Testis (tissue), 2 donors: ENCODE measurements around the gene MRPS6.

Experiments used
- POLR2A ChIP-seq: fragments of 450-650 bp; IDR thresholded peaks from one replicate; pipeline ENCODE4 v1.6.1; 2017; ENCODE audit warnings: antibody characterized with exemption, mild to moderate bottlenecking, moderate library complexity
- TF ChIP-seq, protein P1 (sequence below), 3 experiments: fragments of 450-650 bp in 2 of 3; fragments of 200-600 bp in 1 of 3; sonication (generic) in 1 of 3; IDR thresholded peaks; one replicate each; pipeline ENCODE4 v1.5.1; 2016 to 2019; ENCODE audit warnings: antibody characterized with exemption in 3 of 3, mild to moderate bottlenecking in 2 of 3, moderate library complexity in 1 of 3

GRCh38 chr21:34135330-34135729 lies 62.0 kb downstream of the MRPS6 start:
- no peak for TF ChIP-seq POLR2A
- TF ChIP-seq, protein P1, sequence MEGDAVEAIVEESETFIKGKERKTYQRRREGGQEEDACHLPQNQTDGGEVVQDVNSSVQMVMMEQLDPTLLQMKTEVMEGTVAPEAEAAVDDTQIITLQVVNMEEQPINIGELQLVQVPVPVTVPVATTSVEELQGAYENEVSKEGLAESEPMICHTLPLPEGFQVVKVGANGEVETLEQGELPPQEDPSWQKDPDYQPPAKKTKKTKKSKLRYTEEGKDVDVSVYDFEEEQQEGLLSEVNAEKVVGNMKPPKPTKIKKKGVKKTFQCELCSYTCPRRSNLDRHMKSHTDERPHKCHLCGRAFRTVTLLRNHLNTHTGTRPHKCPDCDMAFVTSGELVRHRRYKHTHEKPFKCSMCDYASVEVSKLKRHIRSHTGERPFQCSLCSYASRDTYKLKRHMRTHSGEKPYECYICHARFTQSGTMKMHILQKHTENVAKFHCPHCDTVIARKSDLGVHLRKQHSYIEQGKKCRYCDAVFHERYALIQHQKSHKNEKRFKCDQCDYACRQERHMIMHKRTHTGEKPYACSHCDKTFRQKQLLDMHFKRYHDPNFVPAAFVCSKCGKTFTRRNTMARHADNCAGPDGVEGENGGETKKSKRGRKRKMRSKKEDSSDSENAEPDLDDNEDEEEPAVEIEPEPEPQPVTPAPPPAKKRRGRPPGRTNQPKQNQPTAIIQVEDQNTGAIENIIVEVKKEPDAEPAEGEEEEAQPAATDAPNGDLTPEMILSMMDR (IDR thresholded peaks at IDR 0.05), result no peak
